ENCODE results near the gene TBC1D19. TPM values are rescaled to one million over a fixed set of nuclear protein-coding genes. Genes with fewer than 3 reads are reported as not detected.
"Not testable (repeated sequence)": the region's sequence is repeated elsewhere in the genome, so short reads cannot be mapped to it uniquely, and the experiment has no call there.

The TBC1D19 gene
- total and polyA plus RNA-seq, 2 donors (not counting 1 experiment from before 2014, with no cell fraction given), result 1.8 to 11.0 TPM

DNA sequence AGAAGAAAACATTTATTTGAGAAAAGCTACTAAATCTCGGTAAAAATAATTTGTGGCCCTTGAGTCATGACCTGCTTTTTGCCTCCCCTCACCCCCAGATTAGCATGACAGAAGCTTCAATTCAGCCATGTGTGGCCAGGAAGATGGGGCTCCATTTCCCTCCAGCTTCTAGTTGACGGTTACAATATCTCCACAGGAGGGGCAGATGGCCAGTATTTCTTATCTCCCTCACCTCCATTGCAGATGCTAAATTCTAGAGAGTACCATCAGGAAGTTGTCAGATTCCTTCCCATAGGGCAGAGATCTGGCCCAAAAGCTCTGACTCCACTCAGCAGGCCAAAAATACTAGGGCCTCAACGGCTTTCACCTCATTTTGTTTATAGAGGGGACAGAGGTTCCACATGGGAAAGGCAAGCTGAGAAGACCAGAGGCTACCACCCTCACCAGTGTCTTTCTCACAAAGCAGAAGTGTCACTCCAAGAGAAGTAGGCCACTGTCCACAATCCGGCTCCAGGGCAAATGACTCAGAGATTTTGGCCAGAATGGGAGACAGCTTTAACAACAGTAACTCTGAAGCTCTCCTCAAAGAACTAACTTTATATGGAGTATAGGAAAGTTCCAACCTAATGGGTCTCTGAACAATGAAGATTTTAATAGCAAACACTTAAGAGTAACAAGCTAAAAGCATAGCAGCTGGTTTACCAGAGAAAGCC, 108.3 kb downstream of the TBC1D19 start:
- CTCF ChIA-PET, result no interaction called here
- no peaks in the 10 kb centered on the region for H3K4me1 ChIP-seq (ENCODE audit: control insufficient read depth in 2 of 2, insufficient read depth in 2 of 2, low read length in 2 of 2)
- H3K4me3 Mint-ChIP-seq, result no peak overlapping the region
- no peak overlapping the region for H3K9ac ChIP-seq (ENCODE audit: low read length)
- no peaks in the 10 kb centered on the region for H3K9me3 Mint-ChIP-seq (ENCODE audit: insufficient read depth)
- 100% methylated on average over 2 of the region's 4 CpGs for WGBS (ENCODE audit: insufficient coverage)
- DNase-seq, result no peak
- no peak for TF ChIP-seq EZH2 (IDR thresholded peaks at IDR 0.05; ENCODE audit: borderline replicate concordance, insufficient read depth, low read depth, low read length, poor library complexity, severe bottlenecking)
- TF ChIP-seq CTCF (IDR thresholded peaks at IDR 0.05), result no peak
- no peak for ATAC-seq (ENCODE audit: low read depth)
- no peak overlapping the region for H3K4me2 ChIP-seq (replicated peaks; ENCODE audit: low read depth, low read length, poor library complexity, severe bottlenecking)
- H3K27ac ChIP-seq (ENCODE audit: low read length in 2 of 2), result no peak overlapping the region
- POLR2A ChIA-PET, result no interaction called here
- H3K4me1 Mint-ChIP-seq, result no peaks in the 10 kb centered on the region
- intact Hi-C loops (cut with micrococcal nuclease), result no loop called here
- no peak overlapping the region for H3K4me3 ChIP-seq (ENCODE audit: control extremely low read depth in 1 of 5, extremely low read depth in 1 of 5, insufficient read depth in 1 of 5, low read depth in 2 of 5, low read length in 4 of 5)
- no peaks in the 10 kb centered on the region for H3K27me3 ChIP-seq (replicated peaks in 1 of 4; ENCODE audit: control extremely low read depth in 1 of 4, control insufficient read depth in 3 of 4, insufficient read depth in 4 of 4, low read length in 3 of 4)
- H4K20me1 ChIP-seq (ENCODE audit: control insufficient read depth, insufficient read depth, low read length, poor library complexity, severe bottlenecking), result no peaks in the 10 kb centered on the region
- no peaks in the 10 kb centered on the region for H3K27me3 Mint-ChIP-seq
- no peaks in the 10 kb centered on the region for H3K9me3 ChIP-seq (ENCODE audit: control extremely low read depth in 1 of 3, control insufficient read depth in 2 of 3, insufficient read depth in 1 of 3, low read length in 2 of 3)
- no peaks in the 10 kb centered on the region for H3K79me2 ChIP-seq (ENCODE audit: control insufficient read depth, insufficient read depth, low read length)
- H3K36me3 ChIP-seq (replicated peaks in 1 of 2; ENCODE audit: control extremely low read depth in 1 of 2, control insufficient read depth in 1 of 2, extremely low read depth in 1 of 2, insufficient read depth in 2 of 2, low read length in 1 of 2), result peaks cover 1 to 4% of the 10 kb centered on the region in 2 experiments
- no peak overlapping the region for H3K27ac Mint-ChIP-seq
- no peak overlapping the region for H2AFZ ChIP-seq (ENCODE audit: insufficient read depth, low read depth, low read length, poor library complexity, severe bottlenecking)

DNA sequence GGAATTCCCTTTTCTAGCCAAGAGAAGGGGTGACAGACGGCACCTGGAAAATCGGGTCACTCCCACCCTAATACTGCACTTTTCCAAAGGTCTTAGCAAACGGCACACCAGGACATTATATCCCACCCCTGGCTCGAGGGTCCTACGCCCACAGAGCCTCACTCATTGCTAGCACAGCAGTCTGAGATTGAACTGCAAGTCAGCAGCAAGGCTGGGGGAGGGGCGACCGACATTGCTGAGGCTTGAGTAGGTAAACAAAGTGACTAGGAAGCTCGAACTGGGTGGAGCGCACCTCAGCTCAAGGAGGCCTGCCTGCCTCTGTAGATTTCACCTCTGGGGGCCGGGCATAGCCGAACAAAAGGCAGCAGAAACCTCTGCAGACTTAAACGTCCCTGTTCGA, 110.2 kb downstream of the TBC1D19 start:
- intact Hi-C loops (cut with micrococcal nuclease); H3K4me1 ChIP-seq (ENCODE audit: control insufficient read depth in 2 of 2, insufficient read depth in 2 of 2, low read length in 2 of 2); H3K79me2 ChIP-seq (ENCODE audit: control insufficient read depth, insufficient read depth, low read length); POLR2A ChIA-PET; H2AFZ ChIP-seq (ENCODE audit: insufficient read depth, low read depth, low read length, poor library complexity, severe bottlenecking); H3K4me1 Mint-ChIP-seq; H3K9me3 Mint-ChIP-seq (ENCODE audit: insufficient read depth); H3K27me3 ChIP-seq (replicated peaks in 1 of 4; ENCODE audit: control extremely low read depth in 1 of 4, control insufficient read depth in 3 of 4, insufficient read depth in 4 of 4, low read length in 3 of 4); H3K27ac ChIP-seq (ENCODE audit: low read length in 2 of 2); H3K4me3 Mint-ChIP-seq; H3K36me3 ChIP-seq (replicated peaks in 1 of 2; ENCODE audit: control extremely low read depth in 1 of 2, control insufficient read depth in 1 of 2, extremely low read depth in 1 of 2, insufficient read depth in 2 of 2, low read length in 1 of 2); ATAC-seq (ENCODE audit: low read depth); H3K4me3 ChIP-seq (ENCODE audit: control extremely low read depth in 1 of 5, extremely low read depth in 1 of 5, insufficient read depth in 1 of 5, low read depth in 2 of 5, low read length in 4 of 5); H3K4me2 ChIP-seq (replicated peaks; ENCODE audit: low read depth, low read length, poor library complexity, severe bottlenecking); H4K20me1 ChIP-seq (ENCODE audit: control insufficient read depth, insufficient read depth, low read length, poor library complexity, severe bottlenecking); DNase-seq; H3K27me3 Mint-ChIP-seq; CTCF ChIA-PET; H3K9ac ChIP-seq (ENCODE audit: low read length); H3K9me3 ChIP-seq (ENCODE audit: control extremely low read depth in 1 of 3, control insufficient read depth in 2 of 3, insufficient read depth in 1 of 3, low read length in 2 of 3); H3K27ac Mint-ChIP-seq: not testable (repeated sequence)
- 96% methylated on average over 10 of the region's 13 CpGs for WGBS (ENCODE audit: insufficient coverage)
